SU-DHL-6 (cell line): ENCODE data around the gene IP6K3.

ENCODE experiments used
- H2AFZ ChIP-seq: fragments of 200-600 bp; sonication (generic); 2 replicates; pipeline ENCODE4 v1.6.1; 2014; ENCODE audit warnings: low read depth, mild to moderate bottlenecking, moderate library complexity, mixed read lengths, antibody characterized with exemption, low read length; ENCODE audit not compliant: severe bottlenecking
- H3F3A ChIP-seq: fragments of 200-600 bp; shearing (Covaris generic); 2 replicates; pipeline ENCODE4 v1.6.0; 2016; ENCODE audit warnings: antibody characterized with exemption, mild to moderate bottlenecking; ENCODE audit not compliant: insufficient read depth
- H3K27ac ChIP-seq: fragments of 200-600 bp; sonication (generic); 2 replicates; pipeline ENCODE4 v1.5.1; 2016; ENCODE audit warnings: low read depth, mild to moderate bottlenecking, low read length, moderate library complexity, mixed read lengths
- H3K27me3 ChIP-seq: fragments of 200-600 bp; sonication (generic), shearing (Covaris generic); 2 replicates; pipeline ENCODE4 v1.6.0; 2014; ENCODE audit warnings: mild to moderate bottlenecking, low read length
- H3K36me3 ChIP-seq: fragments of 200-600 bp; sonication (generic); 2 replicates; pipeline ENCODE4 v1.6.1; 2014; ENCODE audit warnings: mild to moderate bottlenecking, low read length, mixed read lengths
- H3K4me2 ChIP-seq: fragments of 300-600, 200-600 bp; shearing (Covaris generic), sonication (generic); 2 replicates; pipeline ENCODE4 v1.6.0; 2014; ENCODE audit warnings: low read length, low read depth, mild to moderate bottlenecking; ENCODE audit not compliant: poor library complexity, severe bottlenecking
- H3K4me3 ChIP-seq: fragments of 200-600 bp; sonication (generic); 2 replicates; pipeline ENCODE4 v1.5.1; 2014; ENCODE audit warnings: antibody characterized with exemption, low read length, mild to moderate bottlenecking, mixed read lengths; ENCODE audit not compliant: insufficient read depth, poor library complexity, severe bottlenecking
- H3K79me2 ChIP-seq: fragments of 200-600 bp; sonication (generic); 2 replicates; pipeline ENCODE4 v1.6.1; 2014; ENCODE audit warnings: mild to moderate bottlenecking, low read length, moderate library complexity; ENCODE audit not compliant: insufficient read depth
- H3K9ac ChIP-seq: fragments of 200-600 bp; sonication (generic); 2 replicates; pipeline ENCODE4 v1.7.0; 2014; ENCODE audit warnings: mild to moderate bottlenecking, low read length
- H3K9me2 ChIP-seq: fragments of 200-600 bp; sonication (generic); replicated peaks from 2 replicates; pipeline ENCODE4 v1.6.1; 2014; ENCODE audit warnings: low read length; ENCODE audit not compliant: insufficient read depth
- H3K9me3 ChIP-seq: fragments of 200-600 bp; sonication (generic); 2 replicates; pipeline ENCODE4 v1.6.1; 2014; ENCODE audit warnings: low read length, mixed read lengths; ENCODE audit not compliant: insufficient read depth
- H4K20me1 ChIP-seq: fragments of 200-600 bp; sonication (generic); 2 replicates; pipeline ENCODE4 v1.6.1; 2014; ENCODE audit warnings: low read depth, mild to moderate bottlenecking, antibody characterized with exemption, low read length, moderate library complexity, mixed read lengths
- EZH2phosphoT487 ChIP-seq: fragments of 200-600 bp; sonication (generic), shearing (Covaris generic); conservative IDR thresholded peaks from 2 replicates; pipeline ENCODE4 v1.6.1; 2018; ENCODE audit warnings: mild to moderate bottlenecking, antibody characterized with exemption, low read length, moderate library complexity, mixed read lengths
- TF ChIP-seq, protein P1 (sequence below): fragments of 200-600 bp; sonication (generic); IDR thresholded peaks from one replicate; pipeline ENCODE4 v1.5.1; 2017; ENCODE audit warnings: antibody characterized with exemption, mild to moderate bottlenecking, low read length, moderate library complexity; ENCODE audit not compliant: insufficient read depth, poor library complexity, severe bottlenecking

The IP6K3 gene

DNA sequence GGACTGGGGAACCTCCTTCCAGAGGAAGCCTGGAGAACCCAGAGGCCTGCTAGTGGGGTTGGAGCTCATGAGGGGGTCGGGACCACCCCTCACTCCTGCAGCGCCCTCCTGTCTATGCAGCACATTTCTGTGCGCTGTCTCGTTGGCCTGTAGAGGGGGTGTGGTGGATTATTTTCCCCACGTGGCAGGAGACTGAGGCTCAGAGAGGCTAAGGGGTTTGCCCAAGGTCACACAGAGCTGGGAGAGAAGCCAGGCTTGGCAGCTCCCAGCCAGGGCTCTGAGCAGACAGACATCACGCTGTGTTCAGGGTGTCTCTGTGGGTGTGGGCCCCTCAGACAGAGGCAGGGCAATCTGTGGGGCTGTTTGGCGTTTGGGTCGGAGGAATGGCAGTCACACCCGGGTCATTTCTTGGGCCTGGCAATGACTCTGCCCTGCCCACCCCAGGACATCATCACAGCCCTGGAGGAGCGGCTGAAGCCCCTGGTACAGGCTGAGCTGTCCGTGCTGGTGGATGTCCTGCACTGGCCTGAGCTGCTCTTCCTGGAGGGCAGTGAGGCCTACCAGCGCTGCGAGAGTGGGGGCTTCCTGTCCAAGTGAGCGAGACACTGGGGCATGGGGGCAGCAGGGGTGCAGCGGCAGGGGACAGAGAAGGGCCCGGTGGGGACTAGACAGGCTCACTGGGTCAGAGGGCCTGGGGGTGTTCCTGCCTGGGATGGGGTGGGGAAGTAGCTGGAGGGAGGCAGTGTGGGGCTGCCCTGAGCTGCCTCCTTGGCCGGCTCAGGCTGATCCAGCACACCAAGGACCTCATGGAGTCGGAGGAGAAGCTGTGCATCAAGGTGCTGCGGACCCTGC, 62.9 kb downstream of the IP6K3 start:
- H3K4me2 ChIP-seq: no peak overlapping the region

DNA sequence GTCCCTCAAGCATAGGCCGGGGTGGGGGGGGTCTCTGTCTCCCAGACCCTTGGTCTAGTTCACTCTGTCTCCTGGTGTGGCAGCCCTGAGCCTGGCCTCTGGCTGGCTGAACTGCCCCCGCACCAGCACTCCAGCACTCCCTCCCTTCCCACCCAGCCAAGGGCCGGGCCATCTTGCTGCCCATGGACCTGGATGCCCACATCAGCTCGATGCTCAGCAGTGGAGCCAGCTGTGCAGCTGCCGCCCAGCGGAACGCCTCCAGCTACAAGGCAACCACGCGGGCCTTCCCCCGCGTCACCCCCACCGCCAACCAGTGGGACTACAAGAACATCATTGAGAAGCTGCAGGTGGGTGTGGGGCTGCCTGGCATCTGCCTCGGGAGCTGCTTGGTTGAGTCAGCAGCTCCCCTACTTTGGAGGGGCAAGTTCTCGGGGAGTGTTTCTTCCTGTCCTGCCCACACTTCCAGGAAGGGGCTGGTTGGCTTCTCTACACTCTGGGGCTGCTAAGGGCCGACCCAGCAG, 63.6 kb downstream of the IP6K3 start:
- no peak overlapping the region for H3K9ac ChIP-seq
- no peaks in the 10 kb centered on the region for H3K9me3 ChIP-seq
- TF ChIP-seq EZH2phosphoT487: no peak
- TF ChIP-seq, protein P1, sequence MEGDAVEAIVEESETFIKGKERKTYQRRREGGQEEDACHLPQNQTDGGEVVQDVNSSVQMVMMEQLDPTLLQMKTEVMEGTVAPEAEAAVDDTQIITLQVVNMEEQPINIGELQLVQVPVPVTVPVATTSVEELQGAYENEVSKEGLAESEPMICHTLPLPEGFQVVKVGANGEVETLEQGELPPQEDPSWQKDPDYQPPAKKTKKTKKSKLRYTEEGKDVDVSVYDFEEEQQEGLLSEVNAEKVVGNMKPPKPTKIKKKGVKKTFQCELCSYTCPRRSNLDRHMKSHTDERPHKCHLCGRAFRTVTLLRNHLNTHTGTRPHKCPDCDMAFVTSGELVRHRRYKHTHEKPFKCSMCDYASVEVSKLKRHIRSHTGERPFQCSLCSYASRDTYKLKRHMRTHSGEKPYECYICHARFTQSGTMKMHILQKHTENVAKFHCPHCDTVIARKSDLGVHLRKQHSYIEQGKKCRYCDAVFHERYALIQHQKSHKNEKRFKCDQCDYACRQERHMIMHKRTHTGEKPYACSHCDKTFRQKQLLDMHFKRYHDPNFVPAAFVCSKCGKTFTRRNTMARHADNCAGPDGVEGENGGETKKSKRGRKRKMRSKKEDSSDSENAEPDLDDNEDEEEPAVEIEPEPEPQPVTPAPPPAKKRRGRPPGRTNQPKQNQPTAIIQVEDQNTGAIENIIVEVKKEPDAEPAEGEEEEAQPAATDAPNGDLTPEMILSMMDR: no peak
- H3K4me2 ChIP-seq: no peak overlapping the region
- no peaks in the 10 kb centered on the region for H3K27me3 ChIP-seq
- H3K4me3 ChIP-seq: no peak overlapping the region
- H3K36me3 ChIP-seq: no peaks in the 10 kb centered on the region
- no peaks in the 10 kb centered on the region for H3K9me2 ChIP-seq
- no peak overlapping the region for H3K27ac ChIP-seq
- H4K20me1 ChIP-seq: no peaks in the 10 kb centered on the region
- H3F3A ChIP-seq: no peaks in the 10 kb centered on the region
- H2AFZ ChIP-seq: no peak overlapping the region
- no peaks in the 10 kb centered on the region for H3K79me2 ChIP-seq

More for the DNA sequence above, 62.9 kb downstream of the IP6K3 start:
- no peaks in the 10 kb centered on the region for H3F3A ChIP-seq
- no peaks in the 10 kb centered on the region for H3K36me3 ChIP-seq
- TF ChIP-seq EZH2phosphoT487: no peak
- TF ChIP-seq, protein P1: no peak
- no peaks in the 10 kb centered on the region for H3K79me2 ChIP-seq
- no peaks in the 10 kb centered on the region for H3K27me3 ChIP-seq
- H4K20me1 ChIP-seq: no peaks in the 10 kb centered on the region
- H3K9me2 ChIP-seq: no peaks in the 10 kb centered on the region
- no peaks in the 10 kb centered on the region for H3K9me3 ChIP-seq
- no peak overlapping the region for H3K4me3 ChIP-seq
- H3K27ac ChIP-seq: no peak overlapping the region
- H2AFZ ChIP-seq: no peak overlapping the region
- no peak overlapping the region for H3K9ac ChIP-seq

DNA sequence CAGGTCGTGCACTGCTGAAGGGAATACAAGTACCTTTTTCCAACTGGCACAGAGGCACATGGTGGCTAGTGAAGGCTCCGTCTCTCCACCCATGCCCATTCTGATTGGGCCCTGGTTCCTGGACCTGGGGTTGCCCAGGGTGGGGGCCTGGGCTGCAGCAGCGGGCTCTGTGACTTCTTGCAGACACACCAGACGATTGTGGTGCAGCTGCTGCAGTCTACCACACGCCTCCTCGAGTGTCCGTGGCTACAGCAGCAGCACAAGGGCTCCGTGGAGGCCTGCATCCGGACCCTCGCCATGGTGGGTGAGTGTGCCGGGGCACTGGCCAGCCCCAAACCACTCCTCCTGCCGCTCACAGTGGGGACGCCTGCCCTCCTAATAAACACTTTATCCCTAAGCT, 64.4 kb downstream of the IP6K3 start:
- TF ChIP-seq, protein P1: no peak
- TF ChIP-seq EZH2phosphoT487: no peak
- Histone ChIP-seq H3K4me3 (no peak overlapping the region), H3K36me3 (no peaks in the 10 kb centered on the region), H3K79me2 (no peaks in the 10 kb centered on the region), H4K20me1 (no peaks in the 10 kb centered on the region), H3K9me3 (no peaks in the 10 kb centered on the region), H3K4me2 (no peak overlapping the region), H3K27ac (no peak overlapping the region), H3K9me2 (no peaks in the 10 kb centered on the region), H3K9ac (no peak overlapping the region), H3K27me3 (no peaks in the 10 kb centered on the region), H3F3A (no peaks in the 10 kb centered on the region), H2AFZ (no peak overlapping the region)
